GM12874 (cell line): Measurements from ENCODE around the gene INHA.

ENCODE experiments used
- TF ChIP-seq, protein P1 (sequence below): IDR thresholded peaks from 2 replicates; pipeline ENCODE4 v1.5.1; 2011; ENCODE audit warnings: low read depth, mild to moderate bottlenecking, control low read depth, low read length, moderate library complexity; ENCODE audit not compliant: insufficient read depth

Gene INHA

DNA sequence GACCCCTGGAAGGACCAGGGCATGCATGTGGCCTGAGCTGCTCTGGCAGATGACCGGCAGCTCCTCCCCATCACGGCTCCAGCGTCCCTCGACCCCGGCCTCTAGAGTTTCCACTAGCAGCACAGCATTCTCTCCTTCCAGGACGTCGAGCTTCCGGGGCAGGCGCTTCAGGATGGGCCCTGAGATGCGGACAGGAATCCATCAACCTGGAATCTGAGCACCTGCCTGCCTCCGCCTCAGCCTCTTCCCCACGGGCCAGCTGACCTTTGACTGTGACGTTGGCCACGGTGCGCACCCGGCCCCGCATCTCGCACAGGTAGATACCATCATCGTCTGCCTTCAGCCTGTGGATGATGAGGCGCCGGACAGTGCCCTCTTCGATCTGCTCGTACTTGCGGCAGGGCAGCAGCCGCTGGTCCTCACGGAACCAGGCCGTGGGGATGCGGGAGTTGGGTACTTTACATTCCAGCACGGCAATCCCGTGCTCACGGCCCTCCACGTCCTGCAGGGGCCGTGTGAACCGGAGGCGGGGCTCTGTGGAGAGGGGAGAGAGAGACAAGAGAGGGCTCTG is 4.2 kb upstream of the INHA start:
- TF ChIP-seq, protein P1, sequence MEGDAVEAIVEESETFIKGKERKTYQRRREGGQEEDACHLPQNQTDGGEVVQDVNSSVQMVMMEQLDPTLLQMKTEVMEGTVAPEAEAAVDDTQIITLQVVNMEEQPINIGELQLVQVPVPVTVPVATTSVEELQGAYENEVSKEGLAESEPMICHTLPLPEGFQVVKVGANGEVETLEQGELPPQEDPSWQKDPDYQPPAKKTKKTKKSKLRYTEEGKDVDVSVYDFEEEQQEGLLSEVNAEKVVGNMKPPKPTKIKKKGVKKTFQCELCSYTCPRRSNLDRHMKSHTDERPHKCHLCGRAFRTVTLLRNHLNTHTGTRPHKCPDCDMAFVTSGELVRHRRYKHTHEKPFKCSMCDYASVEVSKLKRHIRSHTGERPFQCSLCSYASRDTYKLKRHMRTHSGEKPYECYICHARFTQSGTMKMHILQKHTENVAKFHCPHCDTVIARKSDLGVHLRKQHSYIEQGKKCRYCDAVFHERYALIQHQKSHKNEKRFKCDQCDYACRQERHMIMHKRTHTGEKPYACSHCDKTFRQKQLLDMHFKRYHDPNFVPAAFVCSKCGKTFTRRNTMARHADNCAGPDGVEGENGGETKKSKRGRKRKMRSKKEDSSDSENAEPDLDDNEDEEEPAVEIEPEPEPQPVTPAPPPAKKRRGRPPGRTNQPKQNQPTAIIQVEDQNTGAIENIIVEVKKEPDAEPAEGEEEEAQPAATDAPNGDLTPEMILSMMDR, result no peak

DNA sequence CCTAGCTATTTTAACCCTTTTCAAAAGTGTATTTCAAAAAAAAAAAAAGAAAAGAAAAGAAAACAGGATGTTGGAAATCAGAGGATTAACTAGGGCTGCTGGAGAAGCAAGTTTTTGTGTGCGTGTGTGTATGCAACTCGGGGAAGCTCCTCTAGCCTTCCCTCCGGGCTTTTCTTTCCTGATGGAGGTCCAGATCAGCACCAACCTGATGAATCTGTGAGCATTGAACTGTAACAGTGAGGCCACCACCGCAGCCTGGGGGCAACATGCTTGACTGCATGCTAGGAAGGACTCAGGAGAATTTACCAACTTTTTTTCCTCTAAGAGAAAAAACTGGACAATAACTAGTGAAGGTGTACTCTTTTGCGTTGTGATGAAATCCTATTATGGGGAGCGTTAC is 3.1 kb upstream of the INHA start:
- TF ChIP-seq, protein P1, result no peak

DNA sequence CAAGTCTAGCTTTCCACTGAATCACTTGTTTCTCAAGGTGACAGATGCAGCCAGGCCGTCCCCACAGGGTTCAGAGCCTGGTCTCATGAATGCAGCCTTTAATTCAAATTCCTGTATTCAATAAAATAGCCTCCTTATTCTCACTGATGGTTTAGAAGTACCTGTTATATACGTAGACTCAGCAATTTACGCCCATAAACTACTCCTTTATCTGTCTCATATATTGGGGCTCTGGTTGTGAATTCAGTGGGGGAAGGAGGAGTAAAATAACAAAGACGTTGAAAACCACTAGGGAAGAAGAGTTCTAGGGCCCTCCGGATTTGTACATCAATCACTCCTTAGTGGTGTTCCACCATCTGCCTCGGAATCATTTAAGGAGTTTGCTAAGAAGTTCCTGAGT is 2.5 kb upstream of the INHA start:
- TF ChIP-seq, protein P1, result no peak

DNA sequence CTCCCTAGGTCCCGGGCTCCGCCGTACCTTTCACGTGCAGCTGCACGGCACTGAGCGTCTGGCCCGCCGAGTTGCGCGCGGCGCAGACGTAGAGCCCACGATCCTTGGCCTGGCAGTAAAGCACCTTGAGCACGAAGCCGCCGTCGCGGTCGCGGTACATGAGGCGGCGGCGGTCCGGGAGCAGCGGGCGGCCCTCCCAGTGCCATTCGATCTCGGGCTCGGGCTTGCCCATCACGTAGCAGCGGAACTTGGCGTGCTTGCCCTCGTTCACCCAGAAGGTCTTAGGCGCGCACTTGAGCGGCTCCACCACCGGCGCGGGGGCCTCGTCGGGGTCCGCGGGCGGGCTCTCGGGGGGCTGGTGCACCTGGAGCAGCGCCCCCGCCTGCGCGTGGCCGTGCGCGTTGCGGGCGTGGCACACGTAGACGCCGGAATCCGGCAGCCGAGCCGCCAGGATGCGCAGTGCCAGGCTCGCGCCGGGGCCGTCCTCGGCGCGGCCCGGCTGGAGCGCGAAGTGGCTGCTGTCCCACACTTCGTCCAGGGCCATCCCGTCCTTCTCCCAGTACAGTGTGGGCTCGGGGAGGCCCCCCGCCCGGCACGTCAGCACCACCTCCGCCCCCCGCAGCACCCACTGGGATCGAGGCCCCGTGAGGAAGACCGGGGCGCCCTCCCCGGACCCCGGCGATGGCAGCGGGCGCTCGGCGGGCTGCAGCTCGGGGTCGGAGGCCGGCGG is 1.8 kb upstream of the INHA start:
- TF ChIP-seq, protein P1, result no peak

DNA sequence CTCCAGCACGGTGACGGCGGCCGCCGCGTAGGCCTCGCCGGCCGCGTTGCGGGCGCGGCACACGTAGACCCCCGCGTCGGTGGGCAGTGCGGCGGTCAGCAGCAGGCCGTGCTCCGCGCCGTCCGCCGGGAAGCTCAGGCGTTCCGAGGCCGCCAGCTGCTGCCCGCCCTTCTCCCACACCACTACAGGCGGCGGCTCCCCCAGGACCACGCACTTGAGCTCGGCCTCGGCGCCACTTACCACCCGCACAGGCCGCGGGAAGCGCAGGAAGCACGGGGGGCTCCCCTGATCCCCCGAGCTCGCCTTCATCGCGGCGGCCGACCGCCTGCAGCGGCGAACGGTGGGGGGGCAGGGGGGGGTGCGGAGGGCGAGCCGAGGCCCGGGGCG is 1.2 kb upstream of the INHA start:
- TF ChIP-seq, protein P1, result no peak

DNA sequence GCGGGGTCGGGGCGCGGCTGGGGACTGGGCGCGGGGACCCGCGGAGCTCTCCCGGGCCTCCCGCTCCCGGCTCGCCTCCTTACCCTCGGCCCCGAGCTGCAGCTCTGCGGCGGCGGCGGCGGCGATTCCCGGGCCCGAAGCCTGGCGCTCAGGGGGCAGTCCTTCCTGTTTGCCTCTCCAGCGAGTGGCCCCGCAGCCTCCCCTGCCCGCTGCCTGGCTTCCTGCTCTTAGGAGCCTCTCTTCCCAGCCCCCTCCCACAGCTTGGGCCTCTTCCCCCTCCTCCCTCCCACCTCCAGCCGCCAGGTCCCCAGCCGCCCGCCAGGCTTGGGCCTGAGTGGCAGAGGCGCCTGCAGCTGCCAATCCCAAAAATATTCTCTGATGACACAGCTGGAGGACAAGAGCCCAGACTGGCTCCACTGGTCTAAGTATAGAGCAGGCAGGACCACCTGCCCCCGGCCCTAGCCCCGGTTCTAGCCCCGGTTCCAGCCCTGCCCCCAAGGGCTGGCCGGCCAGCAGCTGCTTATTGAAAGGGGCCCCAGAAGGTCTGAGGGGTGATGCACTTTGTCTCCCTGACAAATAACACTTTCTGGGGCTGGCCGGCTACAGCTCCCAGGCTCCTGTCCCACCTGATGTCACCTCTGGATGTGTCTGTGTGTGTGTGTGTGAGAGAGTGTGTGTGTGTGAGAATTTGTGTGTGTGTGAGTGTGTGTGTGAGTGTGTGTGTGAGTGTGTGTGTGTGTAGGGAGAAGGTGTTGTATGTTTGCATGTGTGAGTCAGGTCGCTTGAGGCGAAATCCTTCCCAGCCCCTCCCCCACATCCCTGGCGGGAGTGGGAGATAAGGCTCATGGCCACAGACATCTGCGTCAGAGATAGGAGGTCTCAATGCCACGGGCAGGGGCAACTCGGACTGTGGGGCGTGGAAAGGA is 536 bp upstream of the INHA start, which contains the start of gene OBSL1:
Gene OBSL1 (minus strand): TSS at position 229 of the 926 bp plus-strand sequence. CDS start 307 bp downstream, outside the sequence.
- TF ChIP-seq, protein P1, result no peak

DNA sequence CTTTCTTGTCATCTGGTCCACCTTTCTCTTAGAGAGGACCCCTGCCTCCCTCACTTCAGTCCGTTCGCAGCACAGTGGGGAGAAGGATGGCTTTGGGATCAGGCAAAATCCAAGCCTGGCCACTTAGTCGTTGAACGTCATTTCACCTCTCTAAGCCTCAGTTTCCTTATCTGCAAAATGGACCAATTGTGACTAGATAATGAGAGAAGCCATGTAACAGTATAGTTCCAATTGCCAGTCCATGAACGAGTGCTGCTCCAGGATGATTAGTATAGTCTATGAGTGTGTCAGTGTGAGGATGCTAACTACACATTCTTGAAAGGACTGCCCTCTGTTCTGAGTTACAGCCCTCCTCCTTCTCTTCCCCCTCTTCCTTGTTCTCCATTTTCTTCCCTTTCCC is 1.1 kb downstream of the INHA start:
- TF ChIP-seq, protein P1, result no peak
